Keratinocyte (primary cell): Measurements from ENCODE around the gene HSBP1.

Source experiments
- EZH2 ChIP-seq: IDR thresholded peaks from one replicate; pipeline ENCODE4 v1.6.1; 2012; ENCODE audit warnings: inconsistent platforms, mild to moderate bottlenecking, low read length, moderate library complexity
- TF ChIP-seq, protein P1 (sequence below), 3 experiments: IDR thresholded peaks in 1 of 3; conservative IDR thresholded peaks in 1 of 3; optimal IDR thresholded peaks in 1 of 3; 2 replicates in 2 of 3; 3 replicates in 1 of 3; pipeline versions ENCODE3 to v1.5.1; 2011; ENCODE audit warnings: low read length in 3 of 3, mild to moderate bottlenecking in 3 of 3, moderate library complexity in 2 of 3, control low read depth in 1 of 3, inconsistent platforms in 1 of 3; ENCODE audit not compliant: insufficient read depth in 2 of 3; ENCODE audit errors: extremely low read depth in 1 of 3

- TF ChIP-seq, protein P1, sequence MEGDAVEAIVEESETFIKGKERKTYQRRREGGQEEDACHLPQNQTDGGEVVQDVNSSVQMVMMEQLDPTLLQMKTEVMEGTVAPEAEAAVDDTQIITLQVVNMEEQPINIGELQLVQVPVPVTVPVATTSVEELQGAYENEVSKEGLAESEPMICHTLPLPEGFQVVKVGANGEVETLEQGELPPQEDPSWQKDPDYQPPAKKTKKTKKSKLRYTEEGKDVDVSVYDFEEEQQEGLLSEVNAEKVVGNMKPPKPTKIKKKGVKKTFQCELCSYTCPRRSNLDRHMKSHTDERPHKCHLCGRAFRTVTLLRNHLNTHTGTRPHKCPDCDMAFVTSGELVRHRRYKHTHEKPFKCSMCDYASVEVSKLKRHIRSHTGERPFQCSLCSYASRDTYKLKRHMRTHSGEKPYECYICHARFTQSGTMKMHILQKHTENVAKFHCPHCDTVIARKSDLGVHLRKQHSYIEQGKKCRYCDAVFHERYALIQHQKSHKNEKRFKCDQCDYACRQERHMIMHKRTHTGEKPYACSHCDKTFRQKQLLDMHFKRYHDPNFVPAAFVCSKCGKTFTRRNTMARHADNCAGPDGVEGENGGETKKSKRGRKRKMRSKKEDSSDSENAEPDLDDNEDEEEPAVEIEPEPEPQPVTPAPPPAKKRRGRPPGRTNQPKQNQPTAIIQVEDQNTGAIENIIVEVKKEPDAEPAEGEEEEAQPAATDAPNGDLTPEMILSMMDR (optimal IDR thresholded peaks at IDR 0.05 in 1 of 3, IDR thresholded peaks at IDR 0.05 in 1 of 3, conservative IDR thresholded peaks at IDR 0.05 in 1 of 3; ENCODE audit: extremely low read depth in 1 of 3, insufficient read depth in 2 of 3, low read length in 3 of 3) = no peak
- TF ChIP-seq EZH2 = no peak
Observed at GRCh38 chr16:83779886-83780285, 27.9 kb upstream of the HSBP1 start.
